HL-60 (cell line): ENCODE data around the gene SPPL2B.

Experiments
- POLR2AphosphoS5 ChIP-seq: IDR thresholded peaks from 2 replicates; pipeline ENCODE4 v1.6.1; 2012; ENCODE audit warnings: low read depth
- REST ChIP-seq: IDR thresholded peaks from 2 replicates; pipeline ENCODE4 v1.6.1; 2012; ENCODE audit warnings: low read depth; ENCODE audit not compliant: insufficient replicate concordance
- TF ChIP-seq, protein P1 (sequence below): IDR thresholded peaks from one replicate; pipeline ENCODE4 v1.5.1; 2011; ENCODE audit warnings: low read length, control low read depth, inconsistent platforms; ENCODE audit not compliant: insufficient read depth

DNA sequence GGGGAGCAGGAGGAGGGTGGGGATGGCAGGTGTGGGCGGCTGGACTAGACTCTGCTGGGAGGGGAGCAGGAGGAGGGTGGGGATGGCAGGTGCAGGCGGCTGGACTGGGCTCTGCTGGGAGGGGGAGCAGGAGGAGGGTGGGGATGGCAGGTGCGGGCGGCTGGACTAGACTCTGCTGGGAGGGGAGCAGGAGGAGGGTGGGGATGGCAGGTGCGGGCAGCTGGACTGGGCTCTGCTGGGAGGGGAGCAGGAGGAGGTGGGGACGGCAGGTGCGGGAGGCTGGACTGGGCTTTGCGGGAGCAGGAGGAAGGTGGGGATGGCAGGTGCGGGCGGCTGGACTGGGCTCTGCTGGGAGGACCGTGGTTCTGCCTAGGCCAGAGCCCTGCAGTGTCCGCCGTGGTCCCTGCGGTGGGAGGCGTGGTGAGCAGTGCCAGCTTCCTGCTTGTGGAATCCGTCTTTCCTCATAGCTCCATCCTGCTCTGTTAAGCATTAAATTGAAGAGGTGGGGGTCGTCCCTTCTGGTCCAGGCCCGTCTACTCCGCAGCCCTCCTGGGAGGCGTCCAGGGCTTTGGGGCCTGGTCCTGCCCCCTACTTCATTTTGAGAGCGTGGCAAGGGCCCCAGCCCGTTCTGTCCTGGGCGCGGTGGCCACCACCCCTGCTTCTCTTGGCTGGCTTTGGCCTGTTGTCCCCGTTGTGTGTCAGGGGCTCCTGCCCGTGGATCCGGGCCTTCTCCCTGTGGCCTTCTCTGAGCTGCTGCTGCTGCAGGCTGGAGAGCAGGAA is 4.7 kb downstream of the SPPL2B start:
- TF ChIP-seq, protein P1, sequence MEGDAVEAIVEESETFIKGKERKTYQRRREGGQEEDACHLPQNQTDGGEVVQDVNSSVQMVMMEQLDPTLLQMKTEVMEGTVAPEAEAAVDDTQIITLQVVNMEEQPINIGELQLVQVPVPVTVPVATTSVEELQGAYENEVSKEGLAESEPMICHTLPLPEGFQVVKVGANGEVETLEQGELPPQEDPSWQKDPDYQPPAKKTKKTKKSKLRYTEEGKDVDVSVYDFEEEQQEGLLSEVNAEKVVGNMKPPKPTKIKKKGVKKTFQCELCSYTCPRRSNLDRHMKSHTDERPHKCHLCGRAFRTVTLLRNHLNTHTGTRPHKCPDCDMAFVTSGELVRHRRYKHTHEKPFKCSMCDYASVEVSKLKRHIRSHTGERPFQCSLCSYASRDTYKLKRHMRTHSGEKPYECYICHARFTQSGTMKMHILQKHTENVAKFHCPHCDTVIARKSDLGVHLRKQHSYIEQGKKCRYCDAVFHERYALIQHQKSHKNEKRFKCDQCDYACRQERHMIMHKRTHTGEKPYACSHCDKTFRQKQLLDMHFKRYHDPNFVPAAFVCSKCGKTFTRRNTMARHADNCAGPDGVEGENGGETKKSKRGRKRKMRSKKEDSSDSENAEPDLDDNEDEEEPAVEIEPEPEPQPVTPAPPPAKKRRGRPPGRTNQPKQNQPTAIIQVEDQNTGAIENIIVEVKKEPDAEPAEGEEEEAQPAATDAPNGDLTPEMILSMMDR: no peak
- TF ChIP-seq POLR2AphosphoS5 (no peak), REST (no peak)
